K562 (cell line): ENCODE measurements around the gene C17orf75.

Source experiments
- FOXM1 ChIP-seq, 2 experiments: fragments of 450-650 bp in 1 of 2; sonication (generic) in 1 of 2; formaldehyde crosslinking in 1 of 2; IDR thresholded peaks; 2 replicates each; pipeline versions ENCODE4 v1.6.1 to v1.9.0; 2017 to 2022; ENCODE audit warnings: low read depth in 2 of 2, mild to moderate bottlenecking in 2 of 2, missing genetic modification reagents in 1 of 2, moderate library complexity in 1 of 2
- HCFC1 ChIP-seq: IDR thresholded peaks from 2 replicates; pipeline ENCODE4 v1.6.1; 2012; ENCODE audit warnings: low read depth, low read length, improper control_type of control experiment
- JUNB ChIP-seq: fragments of 450-650 bp; formaldehyde crosslinking; conservative IDR thresholded peaks from 2 replicates; pipeline ENCODE4 v1.4.0; 2020; ENCODE audit warnings: mild to moderate bottlenecking
- MTA3 ChIP-seq: fragments of 450-650 bp; formaldehyde crosslinking; IDR thresholded peaks from 2 replicates; pipeline ENCODE4 v1.6.1; 2017; ENCODE audit warnings: mild to moderate bottlenecking, borderline replicate concordance
- POLR2A ChIP-seq: fragments of 450-650 bp; conservative IDR thresholded peaks from 2 replicates; pipeline ENCODE4 v1.6.1; 2016
- TAF1 ChIP-seq: IDR thresholded peaks from 2 replicates; pipeline ENCODE4 v1.6.1; 2011; ENCODE audit warnings: mild to moderate bottlenecking, low read length, moderate library complexity; ENCODE audit not compliant: insufficient read depth, control insufficient read depth, severe bottlenecking; ENCODE audit errors: extremely low read depth
- TBL1XR1 ChIP-seq, 2 experiments: IDR thresholded peaks; 2 replicates each; pipeline ENCODE4 v1.6.1; 2012; ENCODE audit warnings: improper control_type of control experiment in 2 of 2, low read length in 2 of 2, mild to moderate bottlenecking in 1 of 2
- ZBTB11 ChIP-seq, 3 experiments: fragments of 200-800 bp in 1 of 3; fragments of 250-450 bp in 1 of 3; fragments of 450-650 bp in 1 of 3; sonication (Bioruptor Pico) in 1 of 3; sonication (Bioruptor generic) in 1 of 3; formaldehyde crosslinking in 1 of 3; IDR thresholded peaks; 2 replicates each; pipeline versions ENCODE4 v1.6.1 to v1.8.0; 2016 to 2022; ENCODE audit warnings: mild to moderate bottlenecking in 2 of 3, missing genetic modification characterization in 2 of 3, missing compliant biosample characterization in 1 of 3, moderate library complexity in 1 of 3
- ZBTB2 ChIP-seq: fragments of 450-650 bp; IDR thresholded peaks from 2 replicates; pipeline ENCODE4 v1.6.1; 2016; ENCODE audit warnings: antibody characterized with exemption
- ZNF274 ChIP-seq: IDR thresholded peaks from 2 replicates; pipeline ENCODE4 v1.6.1; 2011; ENCODE audit warnings: low read depth, mild to moderate bottlenecking, low read length, moderate library complexity, borderline replicate concordance

- TF ChIP-seq FOXM1 (IDR thresholded peaks at IDR 0.05; ENCODE audit: low read depth), result no peak
- no peak for TF ChIP-seq FOXM1 (CRISPR knock-in tag; IDR thresholded peaks at IDR 0.05; ENCODE audit: low read depth)
- no peak for TF ChIP-seq POLR2A
- no peak for TF ChIP-seq ZNF274
- no peak for TF ChIP-seq ZBTB11 (CRISPR knock-in tag; IDR thresholded peaks at IDR 0.05)
- TF ChIP-seq TBL1XR1 (IDR thresholded peaks at IDR 0.05; ENCODE audit: low read length in 2 of 2), result no peak
- no peak for TF ChIP-seq JUNB
- no peak for TF ChIP-seq ZBTB2
- TF ChIP-seq HCFC1, result no peak
- TF ChIP-seq TAF1, result no peak
- TF ChIP-seq MTA3, result no peak
Observed at GRCh38 chr17:32361270-32361669, 19.3 kb upstream of the C17orf75 start.
